ENCODE measurements around the gene MRGPRD.

MRGPRD gene

GRCh38 chr11:68993546-68993945 is 12.8 kb upstream of the MRGPRD start:
- H3K4me1 ChIP-seq (ENCODE audit: insufficient read depth, low read length) = 0 out of 2 replicates have a peak, but pooled peaks cover 7% of the 10 kb centered on the region
- no peaks in the 10 kb centered on the region for H3K9me3 ChIP-seq (ENCODE audit: control insufficient read depth, insufficient read depth, low read length)
- no peaks in the 10 kb centered on the region for H3K36me3 ChIP-seq (ENCODE audit: insufficient read depth, low read length)
- no peak overlapping the region for H3K9ac ChIP-seq (ENCODE audit: low read depth, low read length)

GRCh38 chr11:68992743-68993255 is 12.0 kb upstream of the MRGPRD start:
- no peaks in the 10 kb centered on the region for H3K4me1 ChIP-seq (ENCODE audit: insufficient read depth, low read length)
- no peaks in the 10 kb centered on the region for H3K36me3 ChIP-seq (ENCODE audit: insufficient read depth, low read length)
- no peaks in the 10 kb centered on the region for H3K9me3 ChIP-seq (ENCODE audit: control insufficient read depth, insufficient read depth, low read length)
- no peak overlapping the region for H3K9ac ChIP-seq (ENCODE audit: low read depth, low read length)

DNA sequence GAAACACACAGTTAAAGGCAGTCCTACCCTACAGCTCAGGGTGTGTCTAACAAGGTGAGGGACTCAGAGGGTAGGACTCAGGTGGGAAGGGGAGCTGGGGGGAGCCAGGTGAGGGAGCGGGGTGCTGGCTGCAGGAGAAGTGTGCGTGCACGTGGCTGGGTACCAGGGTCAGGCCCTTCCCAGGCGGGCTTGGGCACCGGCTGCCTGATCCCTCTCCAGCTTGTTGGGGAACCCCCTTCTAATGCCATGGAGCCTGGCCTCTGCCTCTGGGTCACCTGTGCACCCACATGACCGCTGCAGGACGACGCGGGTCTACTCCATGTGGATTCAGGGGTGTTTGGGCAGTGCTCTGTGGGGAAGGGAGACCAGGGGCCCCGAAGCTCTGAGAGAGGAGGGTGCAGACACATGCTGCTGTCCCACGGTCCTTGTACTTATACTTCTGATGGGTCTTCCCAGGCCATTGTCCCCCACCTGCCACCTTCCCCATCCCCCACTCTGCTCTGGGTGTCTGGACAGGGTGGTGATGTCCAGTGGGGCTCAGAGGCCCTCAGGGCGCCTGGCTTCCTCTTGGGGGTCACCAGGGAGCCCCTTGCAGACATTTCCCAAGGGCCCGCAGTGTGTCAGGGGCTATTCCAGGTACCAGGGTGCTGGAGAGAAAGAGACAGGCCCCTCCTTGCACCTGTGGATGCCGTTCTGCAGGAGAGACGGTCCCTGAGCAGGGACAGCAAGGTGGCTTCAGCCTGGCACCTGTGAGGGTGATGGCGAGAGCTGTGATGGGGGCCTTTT is 10.4 kb upstream of the MRGPRD start:
- Histone ChIP-seq H3K9ac (ENCODE audit: low read depth, low read length) (no peak overlapping the region), H3K4me1 (ENCODE audit: insufficient read depth, low read length) (no peaks in the 10 kb centered on the region), H3K9me3 (ENCODE audit: control insufficient read depth, insufficient read depth, low read length) (0 out of 2 replicates have a peak, but pooled peaks cover 2% of the 10 kb centered on the region), H3K36me3 (ENCODE audit: insufficient read depth, low read length) (no peaks in the 10 kb centered on the region)

- H3K9ac ChIP-seq (ENCODE audit: low read depth, low read length) = no peak overlapping the region
- no peaks in the 10 kb centered on the region for H3K4me1 ChIP-seq (ENCODE audit: insufficient read depth, low read length)
- no peaks in the 10 kb centered on the region for H3K36me3 ChIP-seq (ENCODE audit: insufficient read depth, low read length)
- H3K9me3 ChIP-seq (ENCODE audit: control insufficient read depth, insufficient read depth, low read length) = 0 out of 2 replicates have a peak, but pooled peaks cover 2% of the 10 kb centered on the region
Observed at GRCh38 chr11:68989936-68990606, 9.3 kb upstream of the MRGPRD start.

DNA sequence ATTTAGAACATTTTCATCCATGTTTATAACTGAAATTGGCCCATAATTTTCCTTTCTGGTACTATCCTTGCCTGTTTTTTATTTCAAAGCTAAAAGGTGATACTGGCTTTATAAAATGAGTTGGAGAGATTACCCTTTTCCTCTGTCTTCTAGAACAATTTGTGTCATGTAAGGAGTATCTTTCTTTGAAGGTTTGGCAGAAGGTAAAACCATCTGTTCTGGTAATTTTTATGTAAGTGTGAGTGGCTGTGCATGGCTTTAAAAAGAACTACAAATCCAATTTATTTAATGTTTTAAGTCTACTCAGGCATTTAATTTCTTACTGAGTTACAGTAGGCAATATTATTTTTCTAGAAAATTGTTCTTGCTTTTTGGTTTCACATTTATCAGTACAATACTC is 7.7 kb upstream of the MRGPRD start:
- Histone ChIP-seq H3K9me3 (ENCODE audit: control insufficient read depth, insufficient read depth, low read length) (0 out of 2 replicates have a peak, but pooled peaks cover 2% of the 10 kb centered on the region), H3K4me1 (ENCODE audit: insufficient read depth, low read length) (no peaks in the 10 kb centered on the region), H3K9ac (ENCODE audit: low read depth, low read length) (no peak overlapping the region), H3K36me3 (ENCODE audit: insufficient read depth, low read length) (no peaks in the 10 kb centered on the region)

DNA sequence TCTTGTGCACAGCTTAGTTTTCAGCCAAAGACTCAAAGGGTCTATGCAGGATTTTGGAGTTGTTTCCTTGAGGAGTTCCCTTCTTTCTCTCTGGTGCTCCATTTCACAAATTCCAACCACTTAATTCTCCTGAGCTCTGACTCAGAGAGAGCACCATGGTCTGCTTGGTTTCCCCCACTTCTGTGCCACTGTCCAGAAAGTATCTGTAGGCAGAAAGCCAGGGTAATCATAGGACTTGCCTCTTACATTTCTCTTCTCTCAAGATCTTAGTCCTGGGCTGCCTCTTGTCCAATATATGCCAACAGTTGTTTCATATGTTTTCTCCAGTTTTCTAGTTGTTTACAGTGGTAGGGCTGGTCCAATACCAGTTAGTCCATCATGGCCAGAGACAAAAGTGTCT is 6.4 kb upstream of the MRGPRD start:
- Histone ChIP-seq H3K36me3 (ENCODE audit: insufficient read depth, low read length) (no peaks in the 10 kb centered on the region), H3K9ac (ENCODE audit: low read depth, low read length) (no peak overlapping the region), H3K4me1 (ENCODE audit: insufficient read depth, low read length) (no peaks in the 10 kb centered on the region), H3K9me3 (ENCODE audit: control insufficient read depth, insufficient read depth, low read length) (0 out of 2 replicates have a peak, but pooled peaks cover 2% of the 10 kb centered on the region)

- no peak overlapping the region for H3K9ac ChIP-seq (ENCODE audit: low read depth, low read length)
- H3K4me1 ChIP-seq (ENCODE audit: insufficient read depth, low read length) = no peaks in the 10 kb centered on the region; the same call in 1 of the 2 replicates
- H3K9me3 ChIP-seq (ENCODE audit: control insufficient read depth, insufficient read depth, low read length) = 0 out of 2 replicates have a peak, but pooled peaks cover 2% of the 10 kb centered on the region
- no peaks in the 10 kb centered on the region for H3K36me3 ChIP-seq (ENCODE audit: insufficient read depth, low read length)
Observed at GRCh38 chr11:68983801-68984200, 3.0 kb upstream of the MRGPRD start.

DNA sequence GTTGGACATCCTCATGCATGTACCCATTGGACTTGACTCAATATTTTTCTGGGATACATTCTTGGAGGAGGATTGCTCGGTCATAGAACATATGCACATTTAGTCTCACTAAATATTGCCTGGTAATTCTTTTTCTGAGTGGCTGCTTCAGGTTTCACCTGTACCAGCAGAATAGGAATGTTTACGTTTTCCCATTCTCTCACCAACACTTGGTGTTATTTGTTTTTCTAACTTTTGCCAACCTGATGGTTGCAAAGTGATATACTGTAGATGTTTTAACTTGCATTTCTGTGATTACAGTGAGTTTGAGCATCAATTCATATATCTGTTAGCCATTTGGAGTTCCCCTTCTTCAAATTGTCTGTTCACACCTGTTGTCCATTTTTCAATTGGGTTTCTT is 1.3 kb upstream of the MRGPRD start:
- Histone ChIP-seq H3K9ac (ENCODE audit: low read depth, low read length) (no peak overlapping the region), H3K4me1 (ENCODE audit: insufficient read depth, low read length) (no peaks in the 10 kb centered on the region; the same call in 1 of the 2 replicates), H3K9me3 (ENCODE audit: control insufficient read depth, insufficient read depth, low read length) (0 out of 2 replicates have a peak, but pooled peaks cover 2% of the 10 kb centered on the region), H3K36me3 (ENCODE audit: insufficient read depth, low read length) (no peaks in the 10 kb centered on the region)

DNA sequence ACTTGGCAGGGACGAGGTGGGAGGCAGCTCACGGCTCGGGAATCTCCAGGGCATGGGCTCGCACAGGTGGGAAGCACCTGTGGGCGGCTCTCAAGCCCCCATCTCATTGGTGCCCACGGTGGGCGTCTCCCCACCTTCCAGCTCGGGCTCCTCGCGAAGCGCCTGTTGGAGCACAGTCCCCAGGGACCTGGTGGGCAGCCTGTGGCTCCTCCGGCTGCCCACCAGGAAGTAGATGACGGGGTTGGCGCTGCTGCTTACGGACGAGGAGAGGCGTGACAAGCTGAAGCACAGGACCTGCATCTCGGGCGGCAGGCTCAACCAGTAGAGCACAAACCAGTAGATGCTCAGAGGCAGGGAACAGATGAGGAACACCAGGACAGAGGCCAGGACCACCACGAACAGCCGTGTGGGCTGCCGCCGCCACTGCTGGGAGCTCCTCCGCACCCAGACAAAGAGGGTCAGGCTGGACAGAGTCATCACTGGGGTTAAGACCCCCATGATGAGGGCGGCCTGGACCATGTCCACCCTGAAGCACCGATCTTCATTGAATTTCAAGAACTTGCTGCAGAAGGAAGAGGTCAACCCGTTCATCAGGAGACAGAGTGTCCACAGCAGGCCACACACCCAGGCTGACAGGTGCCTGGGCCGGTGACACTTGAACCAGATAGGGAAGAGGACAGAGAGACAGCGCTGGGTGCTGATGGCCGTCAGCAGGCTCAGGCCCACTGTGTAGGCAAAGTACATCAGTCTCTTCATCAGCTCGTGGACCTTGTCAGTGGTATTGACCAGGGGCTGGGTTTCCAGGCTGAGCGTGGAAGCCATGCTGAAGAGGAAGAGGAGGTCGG is 633 bp downstream of the MRGPRD start:
- H3K9me3 ChIP-seq (ENCODE audit: control insufficient read depth, insufficient read depth, low read length) = no peaks in the 10 kb centered on the region; the same call in 1 of the 2 replicates
- no peak overlapping the region for H3K9ac ChIP-seq (ENCODE audit: low read depth, low read length)
- H3K36me3 ChIP-seq (ENCODE audit: insufficient read depth, low read length) = no peaks in the 10 kb centered on the region
- H3K4me1 ChIP-seq (ENCODE audit: insufficient read depth, low read length) = peaks cover 7% of the 10 kb centered on the region; the same call in 1 of the 2 replicates

GRCh38 chr11:68978931-68979594 is 1.7 kb downstream of the MRGPRD start:
- H3K9ac ChIP-seq (ENCODE audit: low read depth, low read length) = no peak overlapping the region
- peaks cover 7% of the 10 kb centered on the region; the same call in 1 of the 2 replicates for H3K4me1 ChIP-seq (ENCODE audit: insufficient read depth, low read length)
- no peaks in the 10 kb centered on the region for H3K36me3 ChIP-seq (ENCODE audit: insufficient read depth, low read length)
- no peaks in the 10 kb centered on the region; the same call in 1 of the 2 replicates for H3K9me3 ChIP-seq (ENCODE audit: control insufficient read depth, insufficient read depth, low read length)

DNA sequence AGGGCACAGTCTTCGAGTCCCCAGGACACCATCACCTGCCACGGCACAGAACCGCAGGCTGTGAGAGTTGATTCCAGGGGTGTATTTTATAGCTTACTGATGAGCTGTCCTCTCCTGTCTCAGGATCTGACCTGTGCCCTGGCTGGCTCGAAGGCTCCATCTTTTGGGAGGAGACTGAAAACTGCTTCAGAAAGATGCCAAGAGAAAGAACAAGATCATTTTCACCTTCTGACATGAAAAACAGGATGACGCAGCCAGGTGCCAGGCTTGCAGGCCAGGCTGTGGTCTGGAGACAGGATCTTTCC is 2.2 kb downstream of the MRGPRD start:
- H3K36me3 ChIP-seq (ENCODE audit: insufficient read depth, low read length) = no peaks in the 10 kb centered on the region
- H3K9ac ChIP-seq (ENCODE audit: low read depth, low read length) = no peak overlapping the region
- H3K4me1 ChIP-seq (ENCODE audit: insufficient read depth, low read length) = peaks cover 7% of the 10 kb centered on the region; the same call in 1 of the 2 replicates
- no peaks in the 10 kb centered on the region; the same call in 1 of the 2 replicates for H3K9me3 ChIP-seq (ENCODE audit: control insufficient read depth, insufficient read depth, low read length)

DNA sequence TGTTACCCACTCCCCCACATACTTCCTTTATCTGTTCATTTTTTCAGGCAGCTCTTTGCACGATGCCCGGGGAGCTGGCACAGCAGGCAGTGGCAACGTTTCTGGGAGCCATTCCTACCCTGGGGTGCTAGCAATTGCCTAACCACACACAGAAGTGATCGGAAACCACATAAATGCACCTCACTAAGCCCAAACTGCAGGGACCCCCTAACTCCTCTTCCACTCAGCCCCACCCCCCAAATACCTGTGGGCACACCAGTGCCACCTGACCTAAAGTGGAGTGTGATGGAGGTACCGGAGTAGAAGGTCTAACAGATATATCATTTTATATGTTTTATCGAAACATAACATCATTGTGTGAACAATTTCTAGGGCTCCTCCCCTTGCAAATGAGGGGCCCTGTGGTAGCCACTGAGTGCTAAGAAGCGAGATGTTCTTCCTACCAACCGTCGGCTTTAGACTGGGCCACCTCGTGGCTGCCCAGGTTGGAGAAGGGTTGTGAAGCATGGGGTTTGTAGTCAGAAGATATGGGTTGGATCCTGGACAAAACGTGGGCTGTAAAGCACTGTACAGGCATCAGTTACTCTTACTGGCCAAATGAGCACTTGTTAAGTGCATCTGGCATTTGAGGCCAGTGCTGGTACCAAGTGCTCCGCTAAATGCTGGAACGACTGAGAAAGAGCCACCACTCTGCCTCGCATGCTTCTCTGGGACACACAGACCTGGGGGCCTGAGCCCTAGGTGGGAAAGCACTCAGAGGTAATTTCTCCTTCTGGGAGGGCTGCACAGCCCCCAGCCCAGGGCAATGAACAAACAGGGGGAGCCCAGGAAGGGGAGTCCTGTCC is 2.8 kb downstream of the MRGPRD start:
- Histone ChIP-seq H3K36me3 (ENCODE audit: insufficient read depth, low read length) (no peaks in the 10 kb centered on the region), H3K4me1 (ENCODE audit: insufficient read depth, low read length) (peaks cover 7% of the 10 kb centered on the region; the same call in 1 of the 2 replicates), H3K9me3 (ENCODE audit: control insufficient read depth, insufficient read depth, low read length) (no peaks in the 10 kb centered on the region; the same call in 1 of the 2 replicates), H3K9ac (ENCODE audit: low read depth, low read length) (no peak overlapping the region)

- no peaks in the 10 kb centered on the region for H3K36me3 ChIP-seq (ENCODE audit: insufficient read depth, low read length)
- H3K9ac ChIP-seq (ENCODE audit: low read depth, low read length) = no peak overlapping the region
- peaks cover 7% of the 10 kb centered on the region; the same call in 1 of the 2 replicates for H3K4me1 ChIP-seq (ENCODE audit: insufficient read depth, low read length)
- no peaks in the 10 kb centered on the region; the same call in 1 of the 2 replicates for H3K9me3 ChIP-seq (ENCODE audit: control insufficient read depth, insufficient read depth, low read length)
Observed at GRCh38 chr11:68976563-68976962, 4.2 kb downstream of the MRGPRD start.
